Urothelium cell line (cell line): ENCODE measurements around the gene ARID5A.
"Not testable (repeated sequence)": the region's sequence is repeated elsewhere in the genome, so short reads cannot be mapped to it uniquely, and the experiment has no call there.

Experiments
- DNase-seq: peaks from one replicate; pipeline ENCODE4 v3.0.0; 2011; ENCODE audit warnings: low spot score, mixed read lengths
- FAIRE-seq: peaks from 2 replicates; lab custom pipeline; 2011; peaks lifted over from hg19 to GRCh38; lab: Jason Lieb, UNC

The ARID5A gene

GRCh38 chr2:96553176-96553956 is 16.8 kb downstream of the ARID5A start:
- no peak for DNase-seq
- FAIRE-seq = no peak

- not testable (repeated sequence) for DNase-seq, FAIRE-seq
Observed at GRCh38 chr2:96553957-96554292, 17.4 kb downstream of the ARID5A start.

GRCh38 chr2:96554293-96555145 is 18.0 kb downstream of the ARID5A start:
- peak; percentile 55 for FAIRE-seq

GRCh38 chr2:96555146-96555610 is 18.6 kb downstream of the ARID5A start:
- FAIRE-seq (no peak), DNase-seq (no peak)

More at GRCh38 chr2:96554293-96555145, 18.0 kb downstream of the ARID5A start:
- DNase-seq = peak; percentile 78

- DNase-seq (peak; percentile 91), FAIRE-seq (peak; percentile 97)
Observed at GRCh38 chr2:96556441-96557330, 20.1 kb downstream of the ARID5A start.

- not testable (repeated sequence) for FAIRE-seq, DNase-seq
Observed at GRCh38 chr2:96557421-96557820, 20.9 kb downstream of the ARID5A start.

- DNase-seq = no peak
Observed at GRCh38 chr2:96558061-96558460, 21.5 kb downstream of the ARID5A start.

GRCh38 chr2:96558485-96558884 is 21.9 kb downstream of the ARID5A start:
- DNase-seq (no peak), FAIRE-seq (no peak)

More at GRCh38 chr2:96558061-96558460, 21.5 kb downstream of the ARID5A start:
- FAIRE-seq = no peak

GRCh38 chr2:96564026-96564425 is 27.5 kb downstream of the ARID5A start:
- DNase-seq (no peak), FAIRE-seq (no peak)

GRCh38 chr2:96564563-96564962 is 28.0 kb downstream of the ARID5A start:
- DNase-seq (no peak), FAIRE-seq (no peak)

- FAIRE-seq = peak; percentile 5
- DNase-seq = no peak
Observed at GRCh38 chr2:96565111-96565510, 28.6 kb downstream of the ARID5A start.

GRCh38 chr2:96568094-96568493 is 31.5 kb downstream of the ARID5A start:
- FAIRE-seq (no peak), DNase-seq (no peak)

GRCh38 chr2:96574364-96574763 is 37.8 kb downstream of the ARID5A start:
- FAIRE-seq (no peak), DNase-seq (no peak)

GRCh38 chr2:96575785-96576456 is 39.4 kb downstream of the ARID5A start:
- FAIRE-seq (no peak), DNase-seq (no peak)

- FAIRE-seq (no peak), DNase-seq (no peak)
Observed at GRCh38 chr2:96577501-96577900, 40.9 kb downstream of the ARID5A start.

- FAIRE-seq = no peak
- no peak for DNase-seq
Observed at GRCh38 chr2:96578731-96579130, 42.2 kb downstream of the ARID5A start.

- FAIRE-seq = no peak
Observed at GRCh38 chr2:96579422-96579821, 42.9 kb downstream of the ARID5A start.

GRCh38 chr2:96580771-96581170 is 44.2 kb downstream of the ARID5A start:
- peak; percentile 74 for DNase-seq
- FAIRE-seq = no peak

More at GRCh38 chr2:96579422-96579821, 42.9 kb downstream of the ARID5A start:
- no peak for DNase-seq

- no peak for FAIRE-seq
Observed at GRCh38 chr2:96584017-96584416, 47.5 kb downstream of the ARID5A start.

GRCh38 chr2:96587843-96588242 is 51.3 kb downstream of the ARID5A start:
- FAIRE-seq (no peak), DNase-seq (no peak)

More at GRCh38 chr2:96584017-96584416, 47.5 kb downstream of the ARID5A start:
- no peak for DNase-seq
